Measurements from ENCODE around the gene LRP1B. TPM values are rescaled to one million over a fixed set of nuclear protein-coding genes. Genes with fewer than 3 reads are reported as not detected.

LRP1B gene
- total RNA-seq, 2 experiments from 2014 or later = not detected

GRCh38 chr2:141957321-141957720 is 173.5 kb downstream of the LRP1B start:
- Mint-ChIP-seq H3K27me3 (no peaks in the 10 kb centered on the region), H3K9me3 (no peaks in the 10 kb centered on the region), H3K4me1 (no peaks in the 10 kb centered on the region), H3K36me3 (ENCODE audit: low read depth) (no peaks in the 10 kb centered on the region), H3K4me3 (no peak overlapping the region), H3K27ac (no peak overlapping the region)
- ChIA-PET POLR2A (no interaction called here), CTCF (interaction anchor here (1.3 kb wide), 1 partner anchor 24 kb away, joined by 3 read pairs; no protein-coding TSS in a partner anchor)
- no peak for DNase-seq

DNA sequence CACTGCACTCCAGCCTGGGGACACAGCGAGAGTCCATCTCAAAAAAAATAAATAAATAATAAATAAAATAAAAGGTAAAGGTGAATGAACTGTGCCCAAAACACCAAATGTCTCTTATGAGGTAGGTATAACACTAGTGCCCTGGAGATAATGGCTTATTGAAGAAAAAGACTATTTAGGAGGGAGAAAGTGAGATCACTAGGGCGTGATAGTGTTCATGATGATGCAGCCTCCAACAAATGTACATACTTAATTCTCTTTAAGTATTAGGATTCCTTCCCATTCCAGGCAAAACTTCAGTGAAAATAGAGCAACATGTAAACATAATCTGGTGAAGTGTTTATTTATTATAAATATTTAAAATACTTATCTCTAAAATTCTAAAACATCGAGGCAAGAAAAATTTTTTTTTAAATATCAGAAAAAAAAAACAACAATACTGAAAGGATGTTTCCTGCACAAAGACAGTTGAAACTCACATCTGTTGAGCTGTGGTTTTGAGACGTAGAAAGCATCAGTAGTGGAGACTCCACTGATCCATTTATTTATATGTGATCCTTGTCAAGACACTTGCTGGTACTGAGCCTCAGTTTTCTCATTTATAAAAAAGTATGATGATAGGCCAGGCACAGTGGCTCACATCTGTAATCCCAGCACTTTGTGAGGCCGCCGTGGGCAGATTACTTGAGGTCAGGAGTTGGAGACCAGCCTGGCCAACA is 183.3 kb downstream of the LRP1B start:
- H3K4me1 Mint-ChIP-seq = no peaks in the 10 kb centered on the region
- H3K36me3 Mint-ChIP-seq (ENCODE audit: low read depth) = no peaks in the 10 kb centered on the region
- H3K27me3 Mint-ChIP-seq = no peaks in the 10 kb centered on the region
- H3K9me3 Mint-ChIP-seq = no peaks in the 10 kb centered on the region
- POLR2A ChIA-PET = no interaction called here
- no peak overlapping the region for H3K4me3 Mint-ChIP-seq
- CTCF ChIA-PET = no interaction called here
- DNase-seq = no peak
- no peak overlapping the region for H3K27ac Mint-ChIP-seq

DNA sequence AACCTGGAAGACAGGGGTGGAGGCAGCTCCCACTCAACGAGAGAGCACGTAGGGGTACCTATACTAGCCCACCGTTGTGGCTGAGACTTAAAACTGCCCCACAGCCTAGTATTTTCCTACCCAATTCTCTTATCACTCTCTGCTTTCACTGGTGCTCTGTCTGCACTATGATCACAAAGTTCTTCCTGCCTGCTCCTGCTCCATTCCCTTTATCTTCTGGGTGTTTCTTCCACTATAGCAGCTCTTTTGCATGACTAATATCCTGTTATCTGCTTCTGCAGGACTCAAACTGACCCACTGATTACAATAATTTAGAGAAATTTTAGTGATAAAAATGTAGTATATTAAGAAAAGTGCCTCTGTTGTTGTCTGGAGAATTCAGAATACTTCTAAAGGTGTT is 184.8 kb downstream of the LRP1B start:
- no peaks in the 10 kb centered on the region for H3K9me3 Mint-ChIP-seq
- H3K4me1 Mint-ChIP-seq = no peaks in the 10 kb centered on the region
- H3K36me3 Mint-ChIP-seq (ENCODE audit: low read depth) = no peaks in the 10 kb centered on the region
- no peak overlapping the region for H3K27ac Mint-ChIP-seq
- POLR2A ChIA-PET = no interaction called here
- no peak for DNase-seq
- CTCF ChIA-PET = no interaction called here
- H3K27me3 Mint-ChIP-seq = no peaks in the 10 kb centered on the region
- no peak overlapping the region for H3K4me3 Mint-ChIP-seq

- CTCF ChIA-PET = no interaction called here
- H3K27ac Mint-ChIP-seq = no peak overlapping the region
- no peak for DNase-seq
- H3K36me3 Mint-ChIP-seq (ENCODE audit: low read depth) = no peaks in the 10 kb centered on the region
- POLR2A ChIA-PET = no interaction called here
- H3K27me3 Mint-ChIP-seq = no peaks in the 10 kb centered on the region
- H3K4me3 Mint-ChIP-seq = no peak overlapping the region
- H3K9me3 Mint-ChIP-seq = no peaks in the 10 kb centered on the region
- H3K4me1 Mint-ChIP-seq = no peaks in the 10 kb centered on the region
Measured at GRCh38 chr2:141943918-141944317, 186.9 kb downstream of the LRP1B start.

DNA sequence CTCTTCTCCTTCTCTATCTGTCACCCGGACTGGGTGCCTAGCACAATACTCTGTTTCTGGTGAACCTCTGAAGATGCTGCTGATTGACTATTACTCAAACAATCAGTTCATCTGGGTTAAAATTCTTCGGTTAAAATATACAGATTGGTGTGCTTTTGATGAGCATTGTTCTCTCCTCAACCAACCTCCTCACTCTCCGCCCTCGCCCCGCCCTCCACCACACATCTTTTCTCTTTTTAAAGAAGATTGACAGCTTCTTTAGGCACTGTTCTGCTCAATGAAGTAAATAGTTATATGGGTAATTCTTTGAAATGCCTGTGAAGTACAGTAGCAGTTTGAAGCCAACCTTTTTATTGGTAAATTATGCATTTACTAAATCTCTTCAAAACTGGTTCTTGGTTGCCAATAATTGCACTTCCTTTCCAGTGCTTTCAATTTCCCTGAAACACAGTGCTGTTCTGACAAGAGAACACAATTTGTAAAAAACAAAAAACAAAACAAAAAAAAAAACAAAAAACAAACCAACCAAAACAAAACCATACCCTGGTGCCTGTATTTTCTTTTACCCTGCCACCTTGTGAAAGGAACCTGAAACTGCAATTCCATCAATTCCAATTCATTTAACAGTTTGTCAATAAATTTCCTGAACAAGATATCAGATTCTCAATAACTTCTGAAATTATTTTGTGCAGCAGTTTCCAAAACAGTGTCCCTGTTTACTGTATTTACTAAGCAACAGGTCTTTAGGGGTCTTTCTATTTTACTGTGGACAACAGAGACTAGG is 188.6 kb downstream of the LRP1B start:
- POLR2A ChIA-PET = no interaction called here
- no peak overlapping the region for H3K27ac Mint-ChIP-seq

DNA sequence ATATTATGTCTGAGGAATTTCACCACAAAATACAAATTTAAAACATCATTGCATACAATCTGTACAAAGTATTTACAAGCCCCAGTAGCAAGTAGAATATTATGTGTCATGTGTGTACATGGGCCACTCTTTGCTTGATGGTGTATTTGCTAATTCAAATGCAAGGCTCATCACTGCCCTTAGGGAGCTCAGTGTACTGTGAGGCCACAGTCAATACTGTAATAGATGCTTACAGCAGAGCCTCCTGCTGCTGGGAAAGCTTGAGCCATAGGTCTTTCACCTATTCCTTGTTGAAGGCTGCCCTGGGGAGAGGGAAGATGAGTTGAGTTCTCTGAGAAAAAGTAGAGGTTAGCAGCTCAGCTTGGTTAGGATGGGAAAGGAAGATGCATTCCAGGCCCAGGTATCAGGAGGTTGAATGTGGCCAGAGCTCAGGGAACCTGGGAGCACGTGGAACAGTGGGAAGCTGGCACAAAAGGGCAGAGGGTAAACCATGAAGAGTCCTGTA is 189.6 kb downstream of the LRP1B start:
- no peak overlapping the region for H3K27ac Mint-ChIP-seq
- H3K36me3 Mint-ChIP-seq (ENCODE audit: low read depth) = no peaks in the 10 kb centered on the region
- POLR2A ChIA-PET = no interaction called here
- no peaks in the 10 kb centered on the region for H3K27me3 Mint-ChIP-seq
- H3K4me3 Mint-ChIP-seq = no peak overlapping the region
- H3K9me3 Mint-ChIP-seq = no peaks in the 10 kb centered on the region
- DNase-seq = no peak
- no peaks in the 10 kb centered on the region for H3K4me1 Mint-ChIP-seq
- CTCF ChIA-PET = no interaction called here

More for the DNA sequence above, 188.6 kb downstream of the LRP1B start:
- CTCF ChIA-PET = no interaction called here
- Mint-ChIP-seq H3K27me3 (no peaks in the 10 kb centered on the region), H3K4me1 (no peaks in the 10 kb centered on the region), H3K4me3 (no peak overlapping the region), H3K9me3 (no peaks in the 10 kb centered on the region), H3K36me3 (ENCODE audit: low read depth) (no peaks in the 10 kb centered on the region)
- no peak for DNase-seq

GRCh38 chr2:141940709-141941108 is 190.1 kb downstream of the LRP1B start:
- H3K27me3 Mint-ChIP-seq = no peaks in the 10 kb centered on the region
- CTCF ChIA-PET = no interaction called here
- H3K27ac Mint-ChIP-seq = no peak overlapping the region
- H3K36me3 Mint-ChIP-seq (ENCODE audit: low read depth) = no peaks in the 10 kb centered on the region
- POLR2A ChIA-PET = no interaction called here
- H3K4me3 Mint-ChIP-seq = no peak overlapping the region
- H3K4me1 Mint-ChIP-seq = no peaks in the 10 kb centered on the region
- no peaks in the 10 kb centered on the region for H3K9me3 Mint-ChIP-seq
- DNase-seq = no peak

- CTCF ChIA-PET = interaction anchor here (0.8 kb wide), 1 partner anchor 25 kb away, joined by 3 read pairs; no protein-coding TSS in a partner anchor
- POLR2A ChIA-PET = no interaction called here
- Mint-ChIP-seq H3K36me3 (ENCODE audit: low read depth) (no peaks in the 10 kb centered on the region), H3K27ac (no peak overlapping the region), H3K27me3 (no peaks in the 10 kb centered on the region), H3K9me3 (peaks cover 2% of the 10 kb centered on the region), H3K4me3 (no peak overlapping the region), H3K4me1 (no peaks in the 10 kb centered on the region)
- DNase-seq = no peak
Measured at GRCh38 chr2:141933226-141933625, 197.6 kb downstream of the LRP1B start.

DNA sequence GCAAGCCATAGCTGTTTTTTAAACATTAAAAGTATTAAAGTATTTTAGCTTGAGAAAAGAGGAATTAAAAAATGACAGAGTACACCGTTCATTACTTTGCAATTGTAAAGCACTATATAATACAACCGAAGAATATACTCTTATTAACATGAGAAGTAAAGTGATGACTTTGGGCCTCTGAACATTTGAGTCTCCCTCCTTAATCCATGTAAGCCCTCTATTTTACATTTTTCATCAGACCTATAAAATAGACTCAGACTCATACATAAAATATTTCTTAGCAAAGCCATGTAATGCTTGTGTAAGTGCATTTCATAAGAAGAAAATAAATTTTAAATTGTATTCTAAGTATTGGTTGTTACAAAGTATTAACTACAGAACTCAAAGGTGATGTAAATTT is 198.6 kb downstream of the LRP1B start:
- no peak for DNase-seq
- Mint-ChIP-seq H3K36me3 (ENCODE audit: low read depth) (no peaks in the 10 kb centered on the region), H3K27ac (no peak overlapping the region), H3K27me3 (no peaks in the 10 kb centered on the region), H3K9me3 (peaks cover 2% of the 10 kb centered on the region), H3K4me1 (no peaks in the 10 kb centered on the region), H3K4me3 (no peak overlapping the region)
- ChIA-PET POLR2A (no interaction called here), CTCF (no interaction called here)

GRCh38 chr2:141931797-141932196 is 199.0 kb downstream of the LRP1B start:
- ChIA-PET POLR2A (no interaction called here), CTCF (no interaction called here)
- H3K27ac Mint-ChIP-seq = no peak overlapping the region
- no peaks in the 10 kb centered on the region for H3K36me3 Mint-ChIP-seq (ENCODE audit: low read depth)
- H3K27me3 Mint-ChIP-seq = no peaks in the 10 kb centered on the region
- DNase-seq = no peak
- no peaks in the 10 kb centered on the region for H3K4me1 Mint-ChIP-seq
- no peak overlapping the region for H3K4me3 Mint-ChIP-seq
- H3K9me3 Mint-ChIP-seq = peaks cover 2% of the 10 kb centered on the region

DNA sequence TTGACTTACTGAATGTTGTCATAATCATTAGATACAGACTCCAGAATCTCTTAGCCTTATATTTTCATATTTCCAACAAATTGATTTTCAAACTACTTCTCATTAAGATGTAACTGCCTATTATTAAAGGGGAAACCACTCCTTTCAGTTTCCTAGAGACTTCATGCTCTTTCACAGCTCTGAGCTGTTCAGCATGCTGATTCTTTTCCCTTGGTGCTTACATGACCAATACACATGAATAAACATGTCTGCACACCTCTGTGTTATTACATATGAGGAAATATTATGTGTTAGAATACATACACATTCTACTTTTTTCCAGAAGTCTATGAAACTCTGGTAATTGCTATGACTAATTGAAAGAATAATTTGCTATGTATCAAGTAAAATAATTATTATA is 200.0 kb downstream of the LRP1B start:
- DNase-seq = no peak
- Mint-ChIP-seq H3K27ac (no peak overlapping the region), H3K36me3 (ENCODE audit: low read depth) (no peaks in the 10 kb centered on the region), H3K4me3 (no peak overlapping the region), H3K9me3 (peaks cover 2% of the 10 kb centered on the region), H3K4me1 (no peaks in the 10 kb centered on the region), H3K27me3 (no peaks in the 10 kb centered on the region)
- CTCF ChIA-PET = no interaction called here
- POLR2A ChIA-PET = no interaction called here

- Mint-ChIP-seq H3K9me3 (peaks cover 2% of the 10 kb centered on the region), H3K27ac (no peak overlapping the region), H3K4me1 (no peaks in the 10 kb centered on the region), H3K36me3 (ENCODE audit: low read depth) (no peaks in the 10 kb centered on the region), H3K4me3 (no peak overlapping the region), H3K27me3 (no peaks in the 10 kb centered on the region)
- CTCF ChIA-PET = no interaction called here
- DNase-seq = no peak
- POLR2A ChIA-PET = no interaction called here
Measured at GRCh38 chr2:141929331-141930252, 201.2 kb downstream of the LRP1B start.

GRCh38 chr2:141928476-141928875 is 202.3 kb downstream of the LRP1B start:
- no peak overlapping the region for H3K4me3 Mint-ChIP-seq
- no peaks in the 10 kb centered on the region for H3K4me1 Mint-ChIP-seq
- H3K27me3 Mint-ChIP-seq = no peaks in the 10 kb centered on the region
- no peaks in the 10 kb centered on the region for H3K36me3 Mint-ChIP-seq (ENCODE audit: low read depth)
- CTCF ChIA-PET = no interaction called here
- H3K9me3 Mint-ChIP-seq = peaks cover 2% of the 10 kb centered on the region
- H3K27ac Mint-ChIP-seq = no peak overlapping the region
- no peak for DNase-seq
- POLR2A ChIA-PET = no interaction called here

All from activated CD4-positive, alpha-beta T cell treated with anti-CD3 and anti-CD28 coated beads, Interleukin-2, amount 10 ng/mL, durations not matched to agents 7 days and 5 days (primary cell).